ENCODE data around the gene TP53BP1.

The TP53BP1 gene

GRCh38 chr15:43487271-43487895, 5.6 kb downstream of the TP53BP1 start:
- no peak for DNase-seq (ENCODE audit: low read depth in 2 of 2)

GRCh38 chr15:43484455-43484854, 8.5 kb downstream of the TP53BP1 start:
- no peak for DNase-seq (ENCODE audit: low read depth in 2 of 2)

- DNase-seq (ENCODE audit: low read depth in 2 of 2): no peak
Measured at GRCh38 chr15:43483297-43484128, 9.4 kb downstream of the TP53BP1 start.

- DNase-seq (ENCODE audit: low read depth in 2 of 2): no peak
Measured at GRCh38 chr15:43473885-43474284, 19.1 kb downstream of the TP53BP1 start.

GRCh38 chr15:43471975-43472374, 21.0 kb downstream of the TP53BP1 start:
- DNase-seq (ENCODE audit: low read depth in 2 of 2): no peak

GRCh38 chr15:43469867-43470266, 23.1 kb downstream of the TP53BP1 start:
- no peak for DNase-seq (ENCODE audit: low read depth in 2 of 2)

- peak; percentile 73 to 75 for DNase-seq (ENCODE audit: low read depth in 2 of 2)
Measured at GRCh38 chr15:43465100-43465499, 27.9 kb downstream of the TP53BP1 start.

GRCh38 chr15:43463998-43464397, 29.0 kb downstream of the TP53BP1 start:
- DNase-seq (ENCODE audit: low read depth in 2 of 2): no peak

GRCh38 chr15:43463507-43463906, 29.4 kb downstream of the TP53BP1 start:
- no peak for DNase-seq (ENCODE audit: low read depth in 2 of 2)

- DNase-seq (ENCODE audit: low read depth in 2 of 2): no peak
Measured at GRCh38 chr15:43449981-43450380, 43.0 kb downstream of the TP53BP1 start.

- DNase-seq (ENCODE audit: low read depth in 2 of 2): no peak
Measured at GRCh38 chr15:43446344-43446743, 46.6 kb downstream of the TP53BP1 start.

- peak; percentile 3 to 8 for DNase-seq (ENCODE audit: low read depth in 2 of 2)
Measured at GRCh38 chr15:43441316-43441715, 51.6 kb downstream of the TP53BP1 start.

- peak; percentile 91 to 93 for DNase-seq (ENCODE audit: low read depth in 2 of 2)
Measured at GRCh38 chr15:43440721-43441281, 52.2 kb downstream of the TP53BP1 start.

GRCh38 chr15:43439268-43439667, 53.7 kb downstream of the TP53BP1 start:
- DNase-seq (ENCODE audit: low read depth in 2 of 2): no peak

GRCh38 chr15:43436395-43436794, 56.6 kb downstream of the TP53BP1 start:
- no peak for DNase-seq (ENCODE audit: low read depth in 2 of 2)

GRCh38 chr15:43434446-43434845, 58.5 kb downstream of the TP53BP1 start:
- no peak for DNase-seq (ENCODE audit: low read depth in 2 of 2)

GRCh38 chr15:43433661-43434303, 59.2 kb downstream of the TP53BP1 start:
- no peak for DNase-seq (ENCODE audit: low read depth in 2 of 2)

- DNase-seq (ENCODE audit: low read depth in 2 of 2): peak; percentile 9 to 10
Measured at GRCh38 chr15:43433165-43433564, 59.8 kb downstream of the TP53BP1 start.

- no peak for DNase-seq (ENCODE audit: low read depth in 2 of 2)
Measured at GRCh38 chr15:43429687-43430086, 63.3 kb downstream of the TP53BP1 start.

GRCh38 chr15:43423793-43424192, 69.2 kb downstream of the TP53BP1 start:
- DNase-seq (ENCODE audit: low read depth in 2 of 2): no peak

GRCh38 chr15:43420876-43421275, 72.1 kb downstream of the TP53BP1 start:
- no peak for DNase-seq (ENCODE audit: low read depth in 2 of 2)

GRCh38 chr15:43420435-43420834, 72.5 kb downstream of the TP53BP1 start:
- DNase-seq (ENCODE audit: low read depth in 2 of 2): no peak

Measured in fibroblast of skin of left quadriceps (primary cell).